ENCODE results near the gene CBL. TPM values are rescaled to one million over a fixed set of nuclear protein-coding genes. Genes with fewer than 3 reads are reported as not detected.

Gene CBL
- polyA plus RNA-seq, 4 donors: 19.9 to 22.8 (median 21.6) TPM

DNA sequence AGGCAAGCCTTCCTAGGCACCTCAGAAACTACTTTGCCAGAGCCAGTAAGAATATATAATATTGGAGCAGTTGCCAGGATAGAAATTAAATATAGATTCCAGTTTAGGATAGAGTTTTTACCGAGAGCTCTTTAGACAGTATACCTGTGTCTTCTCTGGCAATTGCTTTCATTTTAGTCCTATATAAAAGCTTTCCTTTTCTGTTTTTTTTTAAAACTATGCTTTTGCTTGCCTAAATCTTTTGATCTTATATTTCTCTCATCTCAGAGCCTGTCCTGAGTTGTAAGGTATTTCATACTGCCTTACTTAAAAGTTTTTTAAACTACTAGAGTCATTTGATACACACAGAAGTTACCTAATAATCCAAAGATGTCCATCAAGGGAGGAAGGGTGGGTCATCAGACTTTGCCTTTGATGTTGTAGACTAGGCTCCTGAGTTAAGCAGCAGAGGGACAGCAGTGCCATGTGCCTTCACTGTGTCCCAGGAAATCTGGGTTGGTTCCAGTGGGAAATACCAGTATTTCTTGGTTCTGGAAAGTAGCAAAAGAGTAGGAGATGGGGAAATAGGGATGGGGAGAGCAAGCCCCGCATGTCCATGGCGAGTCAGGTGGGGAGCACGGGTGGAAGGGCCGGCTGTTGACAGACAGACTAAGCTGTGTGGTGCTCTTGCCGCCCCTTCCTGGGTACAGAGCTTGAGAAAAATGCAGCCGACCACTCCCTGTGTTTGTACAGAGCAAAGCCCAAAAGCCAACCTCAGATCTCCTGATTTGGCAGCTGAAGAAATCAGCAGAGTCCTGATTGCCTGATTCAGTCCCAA lies 99.6 kb downstream of the CBL start:
- no peak for DNase-seq (ENCODE audit: low read depth in 4 of 4, low spot score in 3 of 4)

- no peak for DNase-seq (ENCODE audit: low read depth in 4 of 4, low spot score in 3 of 4)
Measured at GRCh38 chr11:119306373-119306890, 100.3 kb downstream of the CBL start.

DNA sequence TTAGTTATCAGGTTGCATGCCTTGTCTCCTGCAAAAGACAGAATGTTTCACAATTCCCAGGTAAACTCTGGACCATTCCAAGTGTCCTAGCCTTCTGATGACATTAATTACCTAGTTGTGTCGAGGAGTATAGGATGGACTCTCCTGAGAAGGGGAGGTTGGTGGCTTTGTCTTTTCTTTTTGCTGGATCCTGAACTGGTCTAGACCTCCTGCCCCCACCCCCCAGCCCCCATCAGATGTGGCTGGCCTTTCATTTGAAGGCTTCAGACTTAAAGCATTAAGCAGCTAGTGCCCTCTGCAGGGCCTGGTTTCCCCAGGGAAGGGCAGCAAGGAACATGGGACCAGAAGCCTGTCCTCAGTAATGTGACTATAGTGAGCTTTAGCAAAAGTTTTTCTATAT lies 101.1 kb downstream of the CBL start:
- no peak for DNase-seq (ENCODE audit: low read depth in 4 of 4, low spot score in 3 of 4)

DNA sequence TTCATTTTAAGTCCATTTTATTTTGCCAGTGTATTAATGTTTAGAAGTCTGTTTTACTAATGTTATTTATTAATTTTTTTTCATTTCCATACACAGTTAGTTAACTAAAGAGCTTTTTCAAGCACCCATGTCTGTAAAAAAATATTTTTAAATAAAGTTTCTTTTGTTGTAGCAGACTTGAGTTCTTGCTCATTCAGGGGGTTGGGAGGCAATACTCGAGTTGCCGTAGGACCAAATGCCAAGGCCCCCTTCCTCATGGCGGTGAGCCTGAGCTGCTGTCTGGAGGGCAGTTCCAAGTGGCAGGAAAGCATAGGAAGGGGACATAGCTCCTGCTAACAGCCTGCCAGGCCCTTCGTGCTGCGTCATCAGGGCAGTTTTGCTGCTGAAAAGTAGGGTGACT lies 101.8 kb downstream of the CBL start:
- no peak for DNase-seq (ENCODE audit: low read depth in 4 of 4, low spot score in 3 of 4)

DNA sequence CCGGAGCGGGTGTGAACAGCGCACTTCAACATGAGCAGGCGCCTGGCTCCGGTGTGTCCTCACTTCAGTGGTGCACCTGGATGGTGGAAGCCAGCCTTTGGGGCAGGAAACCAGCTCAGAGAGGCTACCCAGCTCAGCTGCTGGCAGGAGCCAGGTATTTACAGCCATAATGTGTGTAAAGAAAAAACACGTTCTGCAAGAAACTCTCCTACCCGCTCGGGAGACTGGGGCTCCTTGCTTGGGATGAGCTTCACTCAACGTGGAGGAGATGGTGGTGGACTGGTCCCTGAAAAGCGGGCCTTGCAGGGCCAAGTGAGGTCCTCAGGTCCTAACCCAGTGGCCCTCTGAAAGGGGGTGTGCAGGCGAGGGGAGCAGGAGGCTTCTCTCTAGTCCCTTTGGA lies 103.3 kb downstream of the CBL start:
- DNase-seq (ENCODE audit: low read depth in 4 of 4, low spot score in 3 of 4): no peak

GRCh38 chr11:119309953-119310681 lies 104.0 kb downstream of the CBL start:
- DNase-seq (ENCODE audit: low read depth in 4 of 4, low spot score in 3 of 4): no peak

DNA sequence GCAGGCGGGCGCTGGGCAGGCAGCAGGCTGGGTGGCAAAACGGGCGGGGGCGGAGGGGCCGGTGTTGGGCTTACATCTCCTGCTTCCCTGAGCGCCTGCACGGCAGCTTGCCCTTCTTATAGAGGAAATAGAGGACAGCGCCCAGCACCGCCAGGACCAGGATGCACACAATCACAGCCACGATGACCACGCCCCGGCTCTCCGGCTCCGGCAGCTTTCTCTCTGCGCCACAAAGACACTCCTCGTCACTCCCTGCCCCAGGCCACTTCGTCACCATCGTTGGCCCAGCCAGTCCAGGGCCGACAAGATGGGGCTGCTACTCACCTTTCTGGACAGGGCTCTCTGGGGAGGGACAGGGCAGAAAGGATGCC lies 104.5 kb downstream of the CBL start:
- no peak for DNase-seq (ENCODE audit: low read depth in 4 of 4, low spot score in 3 of 4)

- DNase-seq (ENCODE audit: low read depth in 4 of 4, low spot score in 3 of 4): no peak
Measured at GRCh38 chr11:119314726-119315125, 108.6 kb downstream of the CBL start.

GRCh38 chr11:119315131-119316015 lies 109.2 kb downstream of the CBL start:
- DNase-seq (ENCODE audit: low read depth in 4 of 4, low spot score in 3 of 4): no peak

DNA sequence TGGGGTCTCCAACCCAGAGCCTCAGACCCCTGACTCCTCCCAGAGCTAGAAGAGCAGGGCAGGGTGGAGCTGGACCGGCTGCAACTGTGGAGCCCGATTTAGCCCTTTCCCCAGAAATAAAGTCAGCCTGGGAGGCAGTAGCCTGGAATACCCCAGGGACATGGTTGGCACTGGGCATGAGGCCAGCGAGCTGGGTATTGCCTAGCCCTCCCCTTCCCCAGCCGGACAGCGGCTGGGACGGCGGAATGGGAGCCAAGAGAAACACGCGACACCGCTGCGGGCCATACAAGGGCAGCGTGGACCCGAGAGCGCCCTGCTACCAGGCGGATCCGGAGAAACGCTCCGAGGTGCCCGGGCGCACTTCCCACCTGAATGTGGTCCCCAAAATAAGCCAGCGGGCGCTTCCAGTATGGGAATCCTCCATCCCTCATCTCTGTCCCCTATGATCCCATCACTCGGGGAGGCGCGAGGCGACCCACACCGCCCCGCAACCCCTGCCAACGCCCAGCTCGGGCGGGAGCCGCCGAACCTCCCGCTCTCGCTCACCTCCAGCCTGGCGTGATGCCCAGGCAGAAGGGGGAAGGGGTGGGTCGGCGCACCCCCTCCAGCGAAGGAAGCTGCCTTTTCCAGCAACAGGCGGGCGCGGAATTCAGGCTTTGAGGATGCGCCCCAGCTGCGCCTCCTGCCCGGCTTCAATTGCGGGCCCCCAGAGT lies 110.0 kb downstream of the CBL start:
- no peak for DNase-seq (ENCODE audit: low read depth in 4 of 4, low spot score in 3 of 4)

DNA sequence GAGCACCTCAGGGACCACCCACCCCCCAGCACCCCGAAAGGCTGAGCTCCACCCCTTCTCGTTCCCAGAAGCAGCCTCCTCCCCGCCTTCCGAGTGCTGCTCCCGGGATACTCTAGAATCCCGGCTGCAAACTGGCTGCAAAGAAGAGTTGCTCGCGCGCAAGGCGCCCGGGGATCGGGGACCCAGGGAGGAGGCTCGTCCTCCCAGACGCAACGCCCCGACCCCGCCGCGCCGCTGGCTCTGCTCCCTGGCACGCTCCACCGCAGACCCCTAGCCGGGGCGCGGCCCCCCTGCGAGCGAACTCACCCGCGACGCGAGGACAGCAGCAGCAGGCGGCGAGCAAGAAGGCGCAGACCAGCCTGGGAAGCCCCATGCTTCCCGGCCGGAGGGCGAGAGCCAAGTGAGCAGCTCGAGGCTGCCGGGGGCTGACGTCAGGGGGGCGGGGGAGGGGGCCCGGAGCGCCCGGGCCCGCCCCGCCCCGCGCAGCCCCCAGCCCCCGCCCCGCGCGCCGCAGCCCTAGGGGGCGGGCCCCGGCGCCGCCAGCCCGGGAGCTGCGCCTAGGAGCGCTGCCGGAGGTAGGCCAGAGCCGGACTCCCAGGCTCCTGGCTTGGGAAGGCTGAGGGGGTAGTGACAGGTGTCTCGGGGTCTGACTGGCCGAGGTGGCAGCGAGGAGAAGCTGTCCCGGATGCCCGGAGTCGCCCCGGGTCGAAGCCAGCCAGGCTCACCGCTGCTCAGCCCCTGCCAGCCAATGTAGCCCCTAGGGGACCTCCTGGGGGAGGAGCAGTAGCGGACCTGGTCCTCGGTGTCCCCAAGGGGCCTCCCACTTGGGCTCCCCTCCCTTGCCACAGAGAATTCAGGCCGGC lies 110.8 kb downstream of the CBL start, which contains the start of gene MCAM:
MCAM (minus strand) TSS at position 402 of the 863 bp plus-strand sequence; CDS start at position 373, 29 bp downstream.
- DNase-seq (ENCODE audit: low read depth in 4 of 4, low spot score in 3 of 4): no peak

DNA sequence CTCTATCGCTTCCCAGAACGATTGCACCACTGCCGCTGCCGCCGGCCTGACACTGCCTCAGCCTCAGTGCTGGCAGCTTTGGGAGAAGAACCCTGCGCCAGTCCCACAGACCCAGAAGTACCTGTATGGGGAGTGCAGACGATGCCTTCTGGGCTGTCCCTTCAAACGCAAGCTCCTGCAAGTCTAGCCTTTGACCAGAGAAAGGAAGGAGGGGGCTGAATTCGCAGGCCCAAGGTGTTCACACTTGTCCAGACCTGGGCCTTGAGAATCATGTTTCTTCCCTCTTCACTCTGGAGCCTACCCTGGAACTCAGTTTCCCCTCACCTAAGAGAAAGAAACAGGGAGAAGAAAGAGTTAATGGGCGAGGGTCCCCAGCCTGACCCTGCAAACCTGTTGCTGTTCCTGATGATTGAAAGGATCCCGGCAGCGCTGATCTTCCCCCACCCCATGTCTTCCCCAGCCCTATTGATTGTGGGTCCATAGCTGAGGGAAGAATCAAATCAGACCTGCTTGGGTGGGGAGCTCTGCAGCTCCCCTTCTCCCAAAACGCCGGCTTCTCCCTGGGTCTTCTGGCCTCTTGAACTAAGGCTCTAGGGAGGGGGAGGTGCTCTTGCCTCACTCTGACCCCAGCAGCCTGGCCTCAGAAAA lies 111.6 kb downstream of the CBL start:
- no peak for DNase-seq (ENCODE audit: low read depth in 4 of 4, low spot score in 3 of 4)

DNA sequence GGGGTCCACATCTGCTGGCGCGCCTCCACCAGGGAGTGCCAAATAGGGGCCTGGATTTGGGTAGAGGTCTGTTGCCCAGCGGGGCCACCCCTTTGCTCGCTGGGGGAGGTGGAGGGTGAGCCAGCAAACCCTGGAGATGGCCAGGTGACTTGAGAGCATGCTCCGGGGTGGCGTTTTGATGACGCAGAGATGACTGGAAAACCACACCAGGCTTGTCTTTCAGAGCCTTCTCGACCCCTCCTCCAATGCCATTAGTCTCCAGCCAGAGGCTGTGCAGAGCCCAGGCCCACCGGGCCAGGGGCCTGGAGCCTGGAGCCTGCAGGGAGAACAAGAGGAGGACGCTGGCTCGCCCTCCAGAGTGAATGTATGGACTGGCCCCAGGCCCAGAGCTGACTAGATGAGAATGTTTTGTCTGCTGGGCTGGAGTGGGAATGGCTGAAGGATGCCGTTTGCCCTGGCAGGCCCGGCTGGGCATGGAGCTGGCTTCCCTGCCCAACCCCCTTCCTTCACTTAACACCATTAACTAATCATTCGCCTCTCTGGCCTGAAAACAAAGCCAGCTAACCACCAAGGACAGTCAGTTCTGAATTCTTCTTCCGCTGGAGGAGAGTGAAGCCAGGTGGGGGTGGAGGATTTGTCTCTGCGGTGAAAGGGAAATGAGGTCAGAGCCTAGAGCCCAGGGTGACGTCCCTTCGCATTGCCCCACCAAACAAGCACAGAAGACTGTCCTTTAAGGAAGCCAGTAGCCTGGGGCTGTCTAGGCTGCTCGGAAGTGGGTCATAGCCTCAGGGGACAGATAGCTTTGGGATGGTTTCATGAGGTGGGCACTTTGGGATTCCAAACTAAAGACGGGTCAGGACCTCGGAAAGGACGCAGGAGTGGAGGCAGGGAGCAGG lies 112.3 kb downstream of the CBL start:
- no peak for DNase-seq (ENCODE audit: low read depth in 4 of 4, low spot score in 3 of 4)

- no peak for DNase-seq (ENCODE audit: low read depth in 4 of 4, low spot score in 3 of 4)
Measured at GRCh38 chr11:119319136-119319699, 113.1 kb downstream of the CBL start.

GRCh38 chr11:119319700-119320239 lies 113.6 kb downstream of the CBL start:
- no peak for DNase-seq (ENCODE audit: low read depth in 4 of 4, low spot score in 3 of 4)

GRCh38 chr11:119320240-119320775 lies 114.2 kb downstream of the CBL start:
- DNase-seq (ENCODE audit: low read depth in 4 of 4, low spot score in 3 of 4): no peak

Measured in right renal pelvis (tissue), 4 donors.